HG03354 (cell line): Measurements from ENCODE around the gene CFTR.

Source experiments
- ATAC-seq: cut with Tn5 transposase; IDR thresholded peaks from one replicate; pipeline ENCODE4 v1.9.1; 2021; ENCODE audit warnings: mild to moderate bottlenecking; ENCODE audit not compliant: unreplicated experiment, poor library complexity, severe bottlenecking

CFTR gene

GRCh38 chr7:117631652-117632051, 151.8 kb downstream of the CFTR start:
- no peak for ATAC-seq

GRCh38 chr7:117637937-117638336, 158.1 kb downstream of the CFTR start:
- no peak for ATAC-seq

- ATAC-seq: no peak
Measured at GRCh38 chr7:117639966-117640365, 160.1 kb downstream of the CFTR start.

GRCh38 chr7:117640465-117640864, 160.6 kb downstream of the CFTR start:
- ATAC-seq: no peak

- ATAC-seq: no peak
Measured at GRCh38 chr7:117645481-117646165, 165.8 kb downstream of the CFTR start.

GRCh38 chr7:117648203-117648866, 168.5 kb downstream of the CFTR start:
- ATAC-seq: no peak

- ATAC-seq: no peak
Measured at GRCh38 chr7:117652943-117653680, 173.3 kb downstream of the CFTR start.

- no peak for ATAC-seq
Measured at GRCh38 chr7:117654780-117655179, 175.0 kb downstream of the CFTR start.

GRCh38 chr7:117656806-117657205, 177.0 kb downstream of the CFTR start:
- no peak for ATAC-seq

- ATAC-seq: no peak
Measured at GRCh38 chr7:117659531-117660011, 179.7 kb downstream of the CFTR start.

- no peak for ATAC-seq
Measured at GRCh38 chr7:117661328-117661727, 181.5 kb downstream of the CFTR start.

- ATAC-seq: no peak
Measured at GRCh38 chr7:117664047-117664446, 184.2 kb downstream of the CFTR start.

- no peak for ATAC-seq
Measured at GRCh38 chr7:117665368-117665767, 185.5 kb downstream of the CFTR start.

GRCh38 chr7:117666031-117666430, 186.2 kb downstream of the CFTR start:
- no peak for ATAC-seq

GRCh38 chr7:117666689-117667088, 186.9 kb downstream of the CFTR start:
- no peak for ATAC-seq

GRCh38 chr7:117667456-117667855, 187.6 kb downstream of the CFTR start:
- no peak for ATAC-seq

GRCh38 chr7:117669818-117670217, 190.0 kb downstream of the CFTR start:
- no peak for ATAC-seq

GRCh38 chr7:117672453-117672852, 192.6 kb downstream of the CFTR start:
- ATAC-seq: no peak

- no peak for ATAC-seq
Measured at GRCh38 chr7:117673367-117673766, 193.5 kb downstream of the CFTR start.

GRCh38 chr7:117673839-117674238, 194.0 kb downstream of the CFTR start:
- ATAC-seq: peak; percentile 64

GRCh38 chr7:117674617-117675016, 194.8 kb downstream of the CFTR start:
- no peak for ATAC-seq
